ENCODE data around the gene DCAKD. TPM values are rescaled to one million over a fixed set of nuclear protein-coding genes. Genes with fewer than 3 reads are reported as not detected.

DCAKD gene
- polyA plus RNA-seq, 1 donor from 2014 or later: 68.5 TPM

DNA sequence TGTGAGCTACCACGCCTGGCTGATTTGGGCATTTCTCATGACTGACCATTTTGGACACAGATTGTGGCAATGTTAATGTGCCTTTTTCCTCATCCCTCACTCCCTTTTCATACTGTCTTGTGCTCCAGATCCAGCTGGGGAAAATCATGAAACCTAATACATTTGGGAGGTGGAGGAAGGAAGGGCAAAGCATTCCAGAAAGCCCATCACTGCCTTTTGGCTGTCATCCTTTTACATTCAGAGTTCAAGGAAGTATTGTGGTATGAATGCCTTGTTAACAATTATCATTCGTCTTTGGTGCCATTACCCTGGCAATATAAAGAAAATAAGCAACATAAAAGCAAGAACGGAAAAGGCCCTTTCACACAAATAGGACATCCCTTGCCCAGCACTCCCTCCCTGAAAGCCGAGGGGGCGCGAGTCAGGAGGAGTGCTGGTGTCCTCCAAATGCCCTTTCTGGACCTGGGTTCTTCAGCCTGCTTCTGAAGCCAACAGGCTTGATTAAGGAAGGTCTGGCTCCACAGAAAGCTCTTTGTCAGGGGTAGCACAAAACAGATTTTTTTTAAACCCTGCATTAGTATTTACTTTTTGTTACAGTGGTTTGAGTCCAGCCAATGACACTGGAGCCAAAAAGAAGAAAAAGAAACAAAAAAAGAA is 29.7 kb upstream of the DCAKD start:
- Histone ChIP-seq H4K20me1 (ENCODE audit: insufficient read depth) (no peaks in the 10 kb centered on the region), H3K79me2 (replicated peaks; ENCODE audit: insufficient read depth, low read length) (peaks cover 9% of the 10 kb centered on the region), H3K27me3 (ENCODE audit: insufficient read depth, low read depth, low read length) (no peaks in the 10 kb centered on the region), H3K9ac (ENCODE audit: low read length) (no peak overlapping the region), H3K27ac (ENCODE audit: low read length) (no peak overlapping the region), H3F3A (ENCODE audit: insufficient read depth, low read length, poor library complexity, severe bottlenecking) (no peaks in the 10 kb centered on the region), H2AFZ (ENCODE audit: low read depth, low read length) (no peak overlapping the region), H3K9me2 (ENCODE audit: insufficient read depth, low read length) (no peaks in the 10 kb centered on the region), H3K9me3 (ENCODE audit: low read length) (no peaks in the 10 kb centered on the region), H3K4me2 (ENCODE audit: low read length) (no peak overlapping the region), H3K4me3 (ENCODE audit: low read length) (no peak overlapping the region), H3K36me3 (ENCODE audit: insufficient read depth, low read length) (no peaks in the 10 kb centered on the region)
- TF ChIP-seq EZH2 (IDR thresholded peaks at IDR 0.05; ENCODE audit: borderline replicate concordance, insufficient read depth, low read length, poor library complexity, severe bottlenecking) (no peak), POLR2AphosphoS5 (IDR thresholded peaks at IDR 0.05) (no peak), RAD21 (conservative IDR thresholded peaks at IDR 0.05) (no peak), MXI1 (conservative IDR thresholded peaks at IDR 0.05; ENCODE audit: poor library complexity, severe bottlenecking) (no peak), TAF1 (IDR thresholded peaks at IDR 0.05; ENCODE audit: low read depth) (no peak), EP300 (conservative IDR thresholded peaks at IDR 0.05; ENCODE audit: poor library complexity, severe bottlenecking) (no peak)
- TF ChIP-seq, protein P1, sequence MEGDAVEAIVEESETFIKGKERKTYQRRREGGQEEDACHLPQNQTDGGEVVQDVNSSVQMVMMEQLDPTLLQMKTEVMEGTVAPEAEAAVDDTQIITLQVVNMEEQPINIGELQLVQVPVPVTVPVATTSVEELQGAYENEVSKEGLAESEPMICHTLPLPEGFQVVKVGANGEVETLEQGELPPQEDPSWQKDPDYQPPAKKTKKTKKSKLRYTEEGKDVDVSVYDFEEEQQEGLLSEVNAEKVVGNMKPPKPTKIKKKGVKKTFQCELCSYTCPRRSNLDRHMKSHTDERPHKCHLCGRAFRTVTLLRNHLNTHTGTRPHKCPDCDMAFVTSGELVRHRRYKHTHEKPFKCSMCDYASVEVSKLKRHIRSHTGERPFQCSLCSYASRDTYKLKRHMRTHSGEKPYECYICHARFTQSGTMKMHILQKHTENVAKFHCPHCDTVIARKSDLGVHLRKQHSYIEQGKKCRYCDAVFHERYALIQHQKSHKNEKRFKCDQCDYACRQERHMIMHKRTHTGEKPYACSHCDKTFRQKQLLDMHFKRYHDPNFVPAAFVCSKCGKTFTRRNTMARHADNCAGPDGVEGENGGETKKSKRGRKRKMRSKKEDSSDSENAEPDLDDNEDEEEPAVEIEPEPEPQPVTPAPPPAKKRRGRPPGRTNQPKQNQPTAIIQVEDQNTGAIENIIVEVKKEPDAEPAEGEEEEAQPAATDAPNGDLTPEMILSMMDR (IDR thresholded peaks at IDR 0.05; ENCODE audit: poor library complexity, severe bottlenecking): no peak
- TF ChIP-seq, protein P2, sequence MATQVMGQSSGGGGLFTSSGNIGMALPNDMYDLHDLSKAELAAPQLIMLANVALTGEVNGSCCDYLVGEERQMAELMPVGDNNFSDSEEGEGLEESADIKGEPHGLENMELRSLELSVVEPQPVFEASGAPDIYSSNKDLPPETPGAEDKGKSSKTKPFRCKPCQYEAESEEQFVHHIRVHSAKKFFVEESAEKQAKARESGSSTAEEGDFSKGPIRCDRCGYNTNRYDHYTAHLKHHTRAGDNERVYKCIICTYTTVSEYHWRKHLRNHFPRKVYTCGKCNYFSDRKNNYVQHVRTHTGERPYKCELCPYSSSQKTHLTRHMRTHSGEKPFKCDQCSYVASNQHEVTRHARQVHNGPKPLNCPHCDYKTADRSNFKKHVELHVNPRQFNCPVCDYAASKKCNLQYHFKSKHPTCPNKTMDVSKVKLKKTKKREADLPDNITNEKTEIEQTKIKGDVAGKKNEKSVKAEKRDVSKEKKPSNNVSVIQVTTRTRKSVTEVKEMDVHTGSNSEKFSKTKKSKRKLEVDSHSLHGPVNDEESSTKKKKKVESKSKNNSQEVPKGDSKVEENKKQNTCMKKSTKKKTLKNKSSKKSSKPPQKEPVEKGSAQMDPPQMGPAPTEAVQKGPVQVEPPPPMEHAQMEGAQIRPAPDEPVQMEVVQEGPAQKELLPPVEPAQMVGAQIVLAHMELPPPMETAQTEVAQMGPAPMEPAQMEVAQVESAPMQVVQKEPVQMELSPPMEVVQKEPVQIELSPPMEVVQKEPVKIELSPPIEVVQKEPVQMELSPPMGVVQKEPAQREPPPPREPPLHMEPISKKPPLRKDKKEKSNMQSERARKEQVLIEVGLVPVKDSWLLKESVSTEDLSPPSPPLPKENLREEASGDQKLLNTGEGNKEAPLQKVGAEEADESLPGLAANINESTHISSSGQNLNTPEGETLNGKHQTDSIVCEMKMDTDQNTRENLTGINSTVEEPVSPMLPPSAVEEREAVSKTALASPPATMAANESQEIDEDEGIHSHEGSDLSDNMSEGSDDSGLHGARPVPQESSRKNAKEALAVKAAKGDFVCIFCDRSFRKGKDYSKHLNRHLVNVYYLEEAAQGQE (IDR thresholded peaks at IDR 0.05; ENCODE audit: borderline replicate concordance): no peak

DNA sequence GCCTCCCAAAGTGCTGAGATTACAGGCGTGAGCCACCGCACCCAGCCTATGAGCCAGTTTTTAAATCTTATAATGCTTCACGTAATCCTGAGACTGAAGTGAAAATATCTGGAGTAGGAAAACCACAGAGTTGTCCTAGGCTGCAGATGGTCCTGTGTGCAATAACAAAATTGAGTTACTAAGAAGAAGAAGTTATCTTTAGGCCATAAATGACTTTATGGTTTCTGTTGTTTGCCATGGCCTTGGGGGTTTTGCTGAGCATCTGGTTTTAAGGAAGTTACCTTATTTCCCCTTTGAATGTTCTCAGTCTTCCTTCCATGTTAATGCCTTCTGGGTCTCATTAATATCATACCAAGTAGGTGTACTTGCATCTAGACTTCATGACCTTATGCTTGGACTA is 26.2 kb upstream of the DCAKD start:
- no peaks in the 10 kb centered on the region for H3F3A ChIP-seq (ENCODE audit: insufficient read depth, low read length, poor library complexity, severe bottlenecking)
- no peak overlapping the region for H3K27ac ChIP-seq (ENCODE audit: low read length)
- no peaks in the 10 kb centered on the region for H3K36me3 ChIP-seq (ENCODE audit: insufficient read depth, low read length)
- H4K20me1 ChIP-seq (ENCODE audit: insufficient read depth): no peaks in the 10 kb centered on the region
- no peak overlapping the region for H3K9ac ChIP-seq (ENCODE audit: low read length)
- H3K79me2 ChIP-seq (replicated peaks; ENCODE audit: insufficient read depth, low read length): peaks cover 12% of the 10 kb centered on the region
- H3K9me2 ChIP-seq (ENCODE audit: insufficient read depth, low read length): no peaks in the 10 kb centered on the region
- H3K9me3 ChIP-seq (ENCODE audit: low read length): no peaks in the 10 kb centered on the region
- no peaks in the 10 kb centered on the region for H3K27me3 ChIP-seq (ENCODE audit: insufficient read depth, low read depth, low read length)
- H3K4me3 ChIP-seq (ENCODE audit: low read length): no peak overlapping the region
- H2AFZ ChIP-seq (ENCODE audit: low read depth, low read length): no peak overlapping the region
- no peak overlapping the region for H3K4me2 ChIP-seq (ENCODE audit: low read length)
- TF ChIP-seq, protein P1 (IDR thresholded peaks at IDR 0.05; ENCODE audit: poor library complexity, severe bottlenecking): no peak
- TF ChIP-seq, protein P2 (IDR thresholded peaks at IDR 0.05; ENCODE audit: borderline replicate concordance): no peak
- TF ChIP-seq MXI1 (conservative IDR thresholded peaks at IDR 0.05; ENCODE audit: poor library complexity, severe bottlenecking) (no peak), TAF1 (IDR thresholded peaks at IDR 0.05; ENCODE audit: low read depth) (no peak), RAD21 (conservative IDR thresholded peaks at IDR 0.05) (no peak), EZH2 (IDR thresholded peaks at IDR 0.05; ENCODE audit: borderline replicate concordance, insufficient read depth, low read length, poor library complexity, severe bottlenecking) (no peak), POLR2AphosphoS5 (IDR thresholded peaks at IDR 0.05) (no peak), EP300 (conservative IDR thresholded peaks at IDR 0.05; ENCODE audit: poor library complexity, severe bottlenecking) (no peak), SMC3 (conservative IDR thresholded peaks at IDR 0.05; ENCODE audit: poor library complexity) (no peak)
